HG03097 (cell line): ENCODE measurements around the gene ORAI3.

ENCODE experiments used
- ATAC-seq: cut with Tn5 transposase; IDR thresholded peaks from one replicate; pipeline ENCODE4 v1.9.1; 2021; ENCODE audit not compliant: unreplicated experiment, low FRiP score

Gene ORAI3

DNA sequence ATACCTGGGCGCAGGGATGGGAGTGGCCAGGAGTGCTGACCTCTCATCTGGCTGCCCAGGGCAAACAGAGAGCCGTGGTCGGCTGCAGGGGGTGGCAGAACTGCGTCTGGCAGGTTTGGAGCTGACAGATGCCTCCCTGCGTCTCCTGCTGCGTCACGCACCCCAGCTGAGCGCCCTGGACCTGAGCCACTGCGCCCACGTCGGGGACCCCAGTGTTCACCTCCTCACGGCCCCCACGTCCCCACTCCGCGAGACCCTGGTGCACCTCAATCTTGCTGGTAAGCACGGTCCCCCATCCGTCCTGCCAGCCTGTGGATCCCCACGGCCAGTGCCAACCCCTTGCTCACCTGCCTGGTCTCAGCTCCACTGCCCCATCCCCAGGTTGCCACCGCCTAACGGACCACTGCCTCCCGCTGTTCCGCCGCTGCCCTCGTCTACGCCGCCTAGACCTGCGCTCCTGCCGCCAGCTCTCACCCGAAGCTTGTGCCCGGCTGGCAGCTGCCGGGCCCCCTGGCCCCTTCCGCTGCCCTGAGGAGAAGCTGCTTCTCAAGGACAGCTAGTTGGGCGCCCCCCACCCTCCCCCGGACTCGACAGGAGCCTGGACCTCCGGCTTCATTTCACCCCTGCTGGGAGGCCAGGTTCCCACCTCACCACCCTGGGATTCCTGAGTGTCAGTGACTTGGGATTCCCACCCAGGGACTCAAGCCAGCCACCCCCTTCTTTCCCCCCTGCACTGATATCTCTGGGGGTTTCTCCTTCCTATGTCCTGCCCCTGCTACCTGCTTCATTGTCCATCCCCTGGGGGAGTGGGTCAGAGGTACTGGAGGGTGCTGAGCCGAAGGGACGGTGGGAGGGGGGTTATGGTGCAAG is 2.0 kb upstream of the ORAI3 start:
- no peak for ATAC-seq

DNA sequence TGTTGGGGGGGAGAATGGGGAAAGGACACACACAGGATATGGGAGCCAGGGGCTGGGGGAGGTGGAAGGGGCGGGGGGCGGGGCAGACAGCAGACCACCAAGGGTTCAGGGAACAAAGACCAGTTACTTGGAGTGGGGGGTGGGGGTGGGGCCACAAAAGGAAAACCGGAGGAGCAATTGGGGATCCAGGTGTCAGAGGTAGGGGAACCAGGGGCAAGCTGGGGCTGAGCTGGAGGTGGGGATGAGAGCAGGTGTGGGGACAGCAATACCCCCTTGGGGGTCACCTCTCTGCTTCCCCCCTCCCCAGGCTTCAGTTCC is 1.4 kb upstream of the ORAI3 start:
- no peak for ATAC-seq

DNA sequence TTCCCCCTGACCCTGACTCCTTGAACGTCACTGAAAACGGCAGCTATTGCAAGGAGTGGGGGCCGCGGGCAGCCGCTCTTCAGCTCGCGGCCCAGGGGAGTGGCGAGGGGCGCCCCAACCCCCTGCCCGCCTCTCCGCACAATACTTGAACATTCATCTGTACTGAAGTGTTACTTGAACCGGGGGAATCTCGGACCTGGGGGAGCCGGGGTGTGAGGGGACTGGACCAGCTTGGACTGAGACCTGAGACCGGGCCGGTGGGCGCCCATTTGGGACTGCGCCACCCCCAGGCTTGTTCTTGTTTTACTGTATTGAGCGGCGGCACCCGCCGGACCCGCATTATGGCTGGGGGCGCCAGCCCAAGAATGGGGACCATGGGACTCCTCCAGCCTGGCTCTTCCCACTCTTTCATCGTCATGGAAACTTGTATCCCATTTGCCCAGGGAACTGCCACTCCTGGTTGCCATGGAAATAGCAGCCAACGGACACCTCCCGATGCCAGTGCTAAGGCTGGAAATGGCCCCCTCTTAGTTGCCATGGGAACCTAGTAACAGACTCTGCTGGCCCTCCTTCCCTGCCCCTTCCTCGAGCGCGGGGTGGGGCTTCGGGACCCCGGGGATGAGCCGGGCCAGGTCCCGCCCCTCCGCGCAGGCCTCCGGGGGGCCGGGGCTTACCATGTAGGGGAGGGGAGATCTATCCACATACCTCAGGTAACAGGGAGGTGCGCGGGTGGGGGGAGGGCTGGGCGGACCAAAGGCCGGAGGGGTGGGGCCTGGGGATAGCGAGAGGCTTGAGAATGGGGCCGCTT is 805 bp upstream of the ORAI3 start:
- no peak for ATAC-seq

DNA sequence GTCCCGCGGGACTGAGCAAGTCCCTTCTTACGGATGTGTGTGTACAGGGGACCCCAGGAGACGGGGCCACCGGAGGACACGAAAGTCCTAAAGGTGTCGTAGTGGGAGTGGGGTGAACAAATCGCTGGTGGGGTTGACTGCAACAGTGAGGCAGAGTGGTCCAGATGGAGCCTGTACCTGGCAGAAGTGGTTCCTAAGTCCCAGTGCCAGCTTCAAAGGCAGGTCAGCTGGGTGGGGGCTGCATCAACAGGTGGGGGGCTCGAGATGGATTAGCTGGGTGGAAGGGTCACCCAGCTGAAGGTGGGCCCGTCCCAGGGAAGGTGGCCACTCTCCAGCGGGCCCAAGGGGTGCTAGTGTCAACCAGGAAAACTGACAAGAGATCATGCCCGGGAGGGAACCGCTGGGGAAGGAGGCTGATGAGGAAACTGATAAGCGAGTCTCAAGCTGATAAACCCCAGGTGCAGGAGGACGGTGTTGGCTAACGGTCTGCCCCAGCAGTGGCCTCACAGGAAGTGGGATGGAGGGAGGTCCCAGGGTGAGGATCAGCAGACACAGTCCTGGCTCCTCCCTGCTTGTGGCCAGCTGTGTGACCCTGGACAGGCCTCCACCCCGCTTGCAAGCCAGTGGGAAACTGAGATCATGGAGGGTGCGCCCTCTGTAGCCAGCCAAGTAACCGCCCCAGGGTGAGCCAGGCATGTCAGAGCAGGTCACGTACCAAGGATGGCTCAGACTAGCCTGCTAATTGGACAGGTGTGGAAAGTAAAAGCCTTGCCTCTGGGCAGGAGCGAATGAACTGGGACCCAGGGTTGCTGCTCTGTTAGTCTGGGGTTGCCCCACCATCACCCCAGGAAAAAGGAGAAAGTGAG is 1.0 kb downstream of the ORAI3 start:
- ATAC-seq = no peak

DNA sequence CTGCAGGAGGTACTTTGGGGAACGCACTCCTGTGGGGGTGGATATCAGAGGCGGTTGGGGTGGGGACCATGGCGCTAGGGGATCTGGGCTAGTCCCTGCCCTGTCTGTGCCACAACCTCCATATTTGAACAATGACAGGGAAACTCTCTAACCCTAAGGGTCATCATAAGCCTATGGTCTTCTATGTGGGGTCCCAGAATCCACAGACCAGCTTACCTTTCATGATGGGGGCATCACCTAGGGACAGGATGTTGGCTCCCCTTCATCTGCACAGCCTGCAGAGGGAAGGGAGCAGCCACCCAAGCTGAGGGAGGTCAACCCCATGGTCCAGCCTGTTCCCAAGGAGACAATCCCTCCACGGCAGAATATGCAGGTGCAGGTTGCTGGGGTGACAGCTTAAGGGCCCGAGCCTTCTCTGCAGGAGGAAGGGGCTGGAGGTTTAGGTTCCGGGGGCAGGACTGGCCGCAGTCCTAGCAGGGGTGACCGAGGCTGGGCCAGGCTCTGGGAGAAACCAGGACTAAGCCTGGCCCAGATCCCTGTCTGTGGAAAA is 1.7 kb downstream of the ORAI3 start:
- no peak for ATAC-seq

DNA sequence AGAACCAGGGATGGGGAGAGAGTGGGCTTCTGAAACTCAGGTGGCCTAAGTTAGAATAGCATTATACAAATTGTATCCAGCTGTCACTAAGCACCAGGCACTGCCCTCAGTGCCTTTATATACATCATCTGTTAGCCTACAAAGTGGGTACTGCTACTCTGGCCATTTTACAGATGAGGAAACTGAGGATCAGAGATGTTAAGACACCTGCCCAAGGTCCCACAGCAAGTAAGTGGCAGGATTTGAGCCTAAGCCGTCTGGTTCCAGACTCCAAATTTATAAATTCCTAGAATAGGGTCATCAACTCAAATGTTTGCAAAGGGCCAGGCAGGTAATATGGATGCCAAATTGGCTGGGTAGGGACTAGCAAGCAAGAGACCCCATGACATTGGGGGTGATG is 2.3 kb downstream of the ORAI3 start:
- no peak for ATAC-seq

DNA sequence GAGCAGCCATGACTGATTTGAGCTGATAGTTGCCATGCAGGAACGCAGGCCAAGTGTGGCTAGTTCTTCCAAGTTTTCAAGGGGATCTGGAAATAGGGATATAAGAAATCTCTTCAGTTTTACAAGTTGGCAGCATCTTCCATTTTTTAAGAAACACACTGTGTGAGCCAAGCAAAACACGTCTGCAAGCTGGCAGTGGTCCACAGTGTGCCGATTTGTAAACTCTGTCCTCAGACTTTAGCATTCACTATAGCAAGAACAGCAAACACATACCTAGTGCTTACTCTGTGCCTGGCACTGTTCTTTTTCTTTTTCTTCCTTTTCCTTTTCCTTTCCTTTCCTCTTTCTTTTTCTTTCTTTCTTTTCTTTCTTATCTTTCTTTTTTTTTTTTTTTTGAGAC is 2.9 kb downstream of the ORAI3 start:
- ATAC-seq = no peak

DNA sequence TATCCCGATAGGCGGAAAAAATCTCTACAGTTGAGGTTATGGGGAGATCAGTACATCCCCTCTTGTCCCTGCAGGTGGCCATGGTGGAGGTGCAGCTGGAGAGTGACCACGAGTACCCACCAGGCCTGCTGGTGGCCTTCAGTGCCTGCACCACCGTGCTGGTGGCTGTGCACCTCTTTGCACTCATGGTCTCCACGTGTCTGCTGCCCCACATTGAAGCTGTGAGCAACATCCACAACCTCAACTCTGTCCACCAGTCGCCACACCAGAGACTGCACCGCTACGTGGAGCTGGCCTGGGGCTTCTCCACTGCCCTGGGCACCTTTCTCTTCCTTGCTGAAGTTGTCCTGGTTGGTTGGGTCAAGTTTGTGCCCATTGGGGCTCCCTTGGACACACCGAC is 4.2 kb downstream of the ORAI3 start:
- ATAC-seq = no peak

DNA sequence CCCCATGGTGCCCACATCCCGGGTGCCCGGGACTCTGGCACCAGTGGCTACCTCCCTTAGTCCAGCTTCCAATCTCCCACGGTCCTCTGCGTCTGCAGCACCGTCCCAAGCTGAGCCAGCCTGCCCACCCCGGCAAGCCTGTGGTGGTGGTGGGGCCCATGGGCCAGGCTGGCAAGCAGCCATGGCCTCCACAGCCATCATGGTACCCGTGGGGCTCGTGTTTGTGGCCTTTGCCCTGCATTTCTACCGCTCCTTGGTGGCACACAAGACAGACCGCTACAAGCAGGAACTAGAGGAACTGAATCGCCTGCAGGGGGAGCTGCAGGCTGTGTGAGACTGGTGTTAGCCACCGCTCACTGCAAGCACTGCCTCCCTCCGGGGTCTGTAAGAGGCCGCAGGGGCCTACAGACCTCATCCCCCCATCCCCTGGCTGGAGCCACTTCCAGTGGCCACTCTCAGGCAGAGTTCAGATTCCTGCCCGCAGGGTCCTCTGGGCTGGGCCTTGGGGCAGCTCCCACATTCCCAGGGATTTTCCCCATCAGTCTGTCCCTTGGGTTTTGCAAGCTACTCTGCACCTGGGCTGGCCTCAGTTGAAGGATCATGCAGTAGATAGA is 4.8 kb downstream of the ORAI3 start:
- no peak for ATAC-seq

DNA sequence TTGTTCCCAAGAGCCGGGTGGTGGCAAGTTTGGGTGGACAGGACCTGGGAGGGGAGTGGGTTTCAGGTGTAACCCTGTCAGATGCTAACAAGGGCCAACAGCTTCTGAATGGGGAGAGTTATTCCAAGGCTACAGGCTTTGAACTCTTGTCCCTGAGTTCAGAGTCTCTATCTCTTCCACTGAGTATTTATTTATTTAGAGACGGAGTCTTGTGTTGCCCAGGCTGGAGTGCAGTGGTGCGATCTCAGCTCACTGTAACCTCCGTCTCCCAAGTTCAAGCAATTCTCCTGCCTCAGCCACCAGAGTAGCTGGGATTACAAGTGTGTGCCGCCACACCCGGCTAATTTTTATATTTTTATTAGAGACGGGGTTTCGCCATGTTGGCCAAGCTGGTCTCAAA is 6.1 kb downstream of the ORAI3 start:
- no peak for ATAC-seq

DNA sequence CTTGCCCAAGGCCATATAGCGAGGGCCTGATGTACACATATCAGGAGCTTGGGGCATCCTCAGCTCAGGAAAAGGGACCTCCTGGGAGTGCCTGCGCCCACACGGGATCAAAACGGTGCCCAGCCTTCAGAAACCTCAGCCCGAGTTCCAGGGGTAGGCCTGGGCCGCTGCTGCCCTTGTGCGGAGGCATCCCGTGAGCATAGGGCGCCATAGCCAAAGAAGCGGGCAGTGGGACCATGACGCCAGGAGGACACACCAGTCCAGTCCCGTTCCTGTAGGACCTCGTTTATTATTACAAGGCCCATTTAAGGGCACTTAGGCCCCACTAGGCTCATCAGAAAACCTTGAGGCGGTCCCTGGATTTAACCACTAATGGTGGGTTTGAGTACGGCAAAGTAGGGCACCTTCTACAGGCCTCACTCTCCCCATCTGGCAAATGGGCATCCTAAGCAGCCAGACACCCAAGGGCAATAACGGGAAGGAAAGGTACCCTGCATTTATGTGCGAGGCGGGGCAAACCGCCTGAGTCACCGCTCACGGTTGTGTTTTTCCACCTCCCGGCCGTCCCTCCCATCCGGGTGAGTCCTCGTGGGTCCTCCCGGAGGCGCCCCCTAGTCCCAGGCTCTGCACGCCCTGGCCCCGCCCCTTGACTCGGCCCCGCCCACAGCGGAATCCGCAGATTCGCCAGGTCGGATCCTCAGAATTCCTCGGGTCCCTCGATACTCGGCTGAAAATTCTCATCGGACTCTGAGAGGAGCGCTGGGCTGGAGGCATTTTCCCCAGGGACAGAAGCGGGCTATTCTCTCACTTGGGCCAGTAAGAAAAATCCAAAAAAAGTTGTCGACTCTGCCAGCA is 8.0 kb downstream of the ORAI3 start:
- peak; percentile 29 for ATAC-seq

DNA sequence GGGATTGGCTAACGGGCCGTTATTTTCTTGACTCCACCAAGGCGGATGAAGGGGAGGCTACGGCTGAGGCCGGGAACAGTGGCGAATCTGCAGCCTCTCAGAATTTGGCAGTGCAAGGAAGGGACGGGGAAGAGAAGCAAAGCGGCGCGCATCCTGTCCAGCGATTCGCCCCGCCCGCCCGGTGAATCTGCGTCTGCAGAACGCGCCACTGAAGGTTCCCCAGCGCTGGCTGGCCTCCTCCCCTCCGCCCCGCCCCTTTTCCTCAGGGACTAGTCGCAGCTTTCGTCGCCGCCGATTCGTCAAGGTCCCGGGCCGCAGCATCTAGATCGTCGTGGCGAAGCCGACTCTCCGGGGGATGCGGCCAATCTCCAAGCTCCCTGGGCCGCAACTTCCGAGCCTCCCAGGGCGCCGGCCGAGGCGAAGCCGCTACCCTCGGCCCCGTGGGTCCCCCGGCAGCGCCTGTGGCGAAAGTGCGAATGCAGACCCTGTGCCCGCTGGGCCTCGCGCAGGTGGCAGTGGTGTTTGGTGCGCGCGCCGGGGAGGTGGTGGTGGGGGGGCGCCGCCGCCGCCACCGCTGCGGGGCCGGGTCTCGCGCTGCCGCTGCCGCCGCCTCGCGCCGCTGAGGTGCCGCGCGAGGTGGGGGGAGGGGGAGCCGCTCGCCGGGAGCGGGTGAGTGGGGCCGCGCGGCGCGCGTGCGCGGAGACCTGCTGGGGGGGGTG is 8.7 kb downstream of the ORAI3 start, which contains the start of gene SETD1A:
SETD1A (plus strand) TSS at position 299 of the 719 bp plus-strand sequence. CDS start 978 bp downstream, outside the sequence.
- peak; percentile 56 for ATAC-seq

DNA sequence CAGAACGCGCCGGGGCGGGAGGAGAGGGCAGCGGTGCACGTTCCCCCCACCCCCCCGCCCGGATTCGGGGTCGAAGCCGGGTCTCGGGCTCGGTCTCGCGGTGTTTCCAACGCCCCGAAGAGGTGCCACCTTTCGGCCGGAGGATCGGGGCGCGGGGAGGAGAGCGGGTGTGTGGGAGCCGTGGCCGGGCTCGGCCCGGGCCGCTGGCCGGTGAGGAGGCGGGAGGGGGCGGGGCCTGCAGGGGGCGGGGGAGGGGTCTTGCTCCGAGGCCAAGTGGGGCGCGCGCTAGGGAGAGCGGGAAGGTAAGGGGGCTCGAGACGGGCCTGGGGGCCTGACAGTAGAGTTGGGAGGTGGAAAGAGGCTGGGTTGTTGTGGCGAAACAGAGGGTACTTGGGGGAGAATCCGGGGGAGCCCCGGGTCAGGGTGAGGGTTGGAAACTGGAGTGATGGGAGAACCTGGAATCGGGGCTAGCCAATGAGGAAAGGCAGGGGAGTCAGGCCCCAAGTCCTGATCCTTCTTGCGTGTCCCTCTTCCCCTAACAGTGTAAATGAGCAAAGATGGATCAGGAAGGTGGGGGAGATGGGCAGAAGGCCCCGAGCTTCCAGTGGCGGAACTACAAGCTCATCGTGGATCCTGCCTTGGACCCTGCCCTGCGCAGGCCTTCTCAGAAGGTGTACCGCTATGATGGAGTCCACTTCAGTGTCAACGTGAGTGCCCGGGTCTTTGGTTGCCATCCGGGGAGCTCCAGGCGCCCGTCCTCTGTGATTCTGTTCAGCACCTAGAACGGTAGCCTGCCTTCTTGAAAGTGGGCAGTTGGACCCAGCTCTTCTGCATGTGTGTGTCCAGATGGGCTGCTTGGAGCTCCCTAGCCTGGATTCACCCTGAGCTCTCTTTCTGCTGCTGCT is 9.6 kb downstream of the ORAI3 start:
- ATAC-seq = peak; percentile 18

DNA sequence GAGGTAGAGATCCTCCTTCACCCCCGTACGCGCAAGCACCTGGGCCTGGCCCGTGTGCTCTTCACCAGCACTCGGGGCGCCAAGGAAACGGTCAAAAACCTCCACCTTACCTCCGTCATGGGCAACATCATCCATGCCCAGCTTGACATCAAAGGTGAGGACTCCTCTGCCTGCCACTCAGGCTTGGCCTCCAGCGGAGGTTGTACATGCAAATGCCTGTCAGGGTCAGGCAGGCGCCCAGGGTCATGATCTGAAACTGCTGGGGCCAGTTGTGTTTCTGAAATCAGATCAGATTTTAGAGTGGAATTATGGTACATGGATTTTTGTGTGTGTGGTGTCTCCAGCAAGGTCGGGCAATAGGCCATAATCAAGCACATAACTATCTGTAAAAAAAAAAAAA is 12.5 kb downstream of the ORAI3 start:
- no peak for ATAC-seq

DNA sequence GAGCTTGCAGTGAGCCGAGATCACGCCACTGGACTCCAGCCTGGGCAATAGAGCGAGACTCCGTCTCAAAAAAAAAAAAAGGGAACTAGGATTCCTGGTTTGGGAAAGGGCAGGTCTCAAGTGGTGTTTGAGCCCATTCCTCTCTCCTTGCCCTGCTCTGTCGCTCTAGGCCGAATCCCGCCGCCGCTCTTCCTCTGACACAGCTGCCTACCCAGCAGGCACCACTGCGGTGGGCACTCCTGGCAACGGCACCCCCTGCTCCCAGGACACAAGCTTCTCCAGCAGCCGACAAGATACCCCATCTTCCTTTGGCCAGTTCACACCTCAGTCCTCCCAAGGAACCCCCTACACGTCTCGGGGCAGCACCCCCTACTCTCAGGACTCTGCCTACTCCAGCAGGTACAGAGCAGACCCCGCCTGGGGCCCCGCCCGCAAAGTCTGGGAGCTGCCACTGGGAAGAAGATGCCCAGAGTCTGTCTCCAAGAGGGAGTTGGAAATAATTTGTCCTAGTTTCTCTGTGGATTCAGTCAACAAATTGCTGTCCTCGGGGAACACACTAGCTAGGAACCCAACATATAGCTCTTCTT is 15.2 kb downstream of the ORAI3 start:
- ATAC-seq = no peak

DNA sequence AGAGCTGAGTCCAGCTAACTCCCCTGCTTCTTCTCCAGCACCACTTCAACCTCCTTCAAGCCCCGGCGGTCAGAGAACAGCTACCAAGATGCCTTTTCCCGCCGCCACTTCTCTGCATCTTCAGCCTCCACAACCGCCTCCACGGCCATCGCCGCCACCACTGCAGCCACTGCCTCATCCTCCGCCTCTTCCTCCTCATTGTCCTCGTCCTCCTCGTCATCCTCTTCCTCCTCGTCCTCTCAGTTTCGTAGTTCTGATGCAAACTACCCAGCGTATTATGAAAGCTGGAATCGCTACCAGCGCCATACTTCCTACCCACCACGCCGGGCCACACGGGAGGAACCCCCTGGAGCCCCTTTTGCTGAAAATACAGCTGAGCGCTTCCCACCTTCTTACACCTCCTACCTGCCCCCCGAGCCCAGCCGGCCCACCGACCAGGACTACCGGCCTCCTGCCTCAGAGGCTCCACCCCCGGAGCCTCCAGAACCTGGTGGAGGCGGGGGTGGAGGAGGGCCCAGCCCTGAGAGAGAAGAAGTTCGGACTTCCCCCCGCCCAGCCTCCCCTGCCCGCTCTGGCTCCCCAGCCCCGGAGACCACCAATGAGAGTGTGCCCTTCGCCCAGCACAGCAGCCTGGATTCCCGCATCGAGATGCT is 15.8 kb downstream of the ORAI3 start:
- no peak for ATAC-seq

DNA sequence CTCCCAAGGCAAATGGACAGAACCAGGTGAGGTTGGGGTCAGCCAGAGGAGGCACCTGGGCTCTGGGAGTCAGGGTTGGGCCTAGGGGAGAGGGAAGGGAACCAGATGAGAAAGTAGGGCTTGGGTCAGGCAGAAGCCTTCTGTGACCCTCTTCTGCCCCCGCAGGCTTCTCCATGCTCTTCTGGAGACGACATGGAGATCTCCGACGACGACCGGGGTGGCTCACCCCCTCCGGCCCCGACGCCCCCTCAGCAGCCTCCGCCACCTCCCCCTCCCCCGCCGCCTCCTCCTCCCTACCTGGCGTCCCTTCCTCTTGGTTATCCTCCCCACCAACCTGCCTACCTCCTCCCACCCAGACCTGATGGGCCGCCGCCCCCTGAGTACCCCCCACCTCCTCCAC is 16.6 kb downstream of the ORAI3 start:
- ATAC-seq = no peak
